HCT116 (cell line): Measurements from ENCODE around the gene SPEF2. TPM values are rescaled to one million over a fixed set of nuclear protein-coding genes. Genes with fewer than 3 reads are reported as not detected.

ENCODE experiments used
- ATAC-seq: fragments of 200-7000 bp; cut with Tn5 transposase; 2 replicates; pipeline ENCODE4 v1.9.1; 2020; ENCODE audit warnings: mild to moderate bottlenecking, moderate library complexity
- BruUV-seq: library from RNA; stranded (reverse); fragments of 400-500 nt; replicated peaks from 2 replicates; lab custom pipeline; 2021; lab: Mats Ljungman, UMichigan
- CTCF ChIA-PET: fragments of 300-600 bp; sonication (Branson Sonifier 250); formaldehyde crosslinking; loops from one replicate; lab custom pipeline; 2021; ENCODE audit warnings: antibody characterized with exemption; lab: Charles Lee
- POLR2A ChIA-PET: fragments of 300-600, 350-600 bp; sonication (Branson Sonifier 250); formaldehyde crosslinking; loops from one replicate; lab custom pipeline; 2021; ENCODE audit warnings: antibody characterized with exemption; lab: Charles Lee
- RAD21 ChIA-PET, 2 experiments: fragments of 300-600 bp; sonication (Branson Sonifier 250); formaldehyde crosslinking; loops; one replicate each; lab custom pipeline; 2023; ENCODE audit warnings: low total read pairs in 2 of 2; ENCODE audit not compliant: uncharacterized antibody in 2 of 2, unreplicated experiment in 2 of 2, low non-redundant PET in 1 of 2; lab: Charles Lee
- DNase-seq: peaks from one replicate; pipeline ENCODE4 v3.0.0-alpha.2; 2010; ENCODE audit warnings: low read depth, low spot score
- H2AFZ ChIP-seq: fragments of 200-600 bp; shearing (Covaris generic), sonication (generic); 2 replicates; pipeline ENCODE4 v1.6.1; 2017; ENCODE audit warnings: low read depth, mixed run types, mixed read lengths, antibody characterized with exemption, low read length; ENCODE audit not compliant: poor library complexity, severe bottlenecking
- H3K27ac ChIP-seq: 2 replicates; pipeline ENCODE4 v1.5.1; 2012; ENCODE audit warnings: low read depth, low read length
- H3K27me3 ChIP-seq: fragments of 200-600 bp; sonication (generic); 2 replicates; pipeline ENCODE4 v1.6.1; 2016; ENCODE audit warnings: mixed run types, low read length, mixed read lengths; ENCODE audit not compliant: insufficient read depth
- H3K36me3 ChIP-seq, 2 experiments: fragments of 200-500 bp in 1 of 2; fragments of 200-600 bp in 1 of 2; sonication (Bioruptor generic) in 1 of 2; sonication (generic) in 1 of 2; 2 replicates each; pipeline versions ENCODE4 v1.5.1 to v1.6.1; 2014 to 2016; ENCODE audit warnings: low read length in 2 of 2, inconsistent platforms in 1 of 2, mixed read lengths in 1 of 2, mixed run types in 1 of 2; ENCODE audit not compliant: insufficient read depth in 2 of 2, control insufficient read depth in 1 of 2
- H3K4me1 ChIP-seq, 2 experiments: fragments of 200-600 bp in 1 of 2; sonication (generic) in 1 of 2; 2 replicates each; pipeline versions ENCODE4 v1.5.1 to v1.6.1; 2012 to 2017; ENCODE audit warnings: low read length in 2 of 2, inconsistent platforms in 1 of 2, mild to moderate bottlenecking in 1 of 2, mixed read lengths in 1 of 2, mixed run types in 1 of 2, moderate library complexity in 1 of 2; ENCODE audit not compliant: insufficient read depth in 2 of 2, control insufficient read depth in 1 of 2
- H3K4me2 ChIP-seq: fragments of 200-600 bp; sonication (generic); 2 replicates; pipeline ENCODE4 v1.6.1; 2017; ENCODE audit warnings: mixed run types, low read length, mixed read lengths
- H3K4me3 ChIP-seq, 2 experiments: fragments of 200-600 bp in 1 of 2; sonication (generic) in 1 of 2; replicated peaks in 1 of 2; 2 replicates each; pipeline ENCODE4 v1.5.1; 2011 to 2016; ENCODE audit warnings: low read length in 2 of 2, control low read depth in 1 of 2, low read depth in 1 of 2, mild to moderate bottlenecking in 1 of 2, mixed read lengths in 1 of 2, mixed run types in 1 of 2
- H3K79me2 ChIP-seq: fragments of 200-600 bp; sonication (generic); 2 replicates; pipeline ENCODE4 v1.6.1; 2017; ENCODE audit warnings: mild to moderate bottlenecking, mixed run types, low read length, moderate library complexity, mixed read lengths; ENCODE audit not compliant: insufficient read depth
- H3K9ac ChIP-seq: fragments of 200-600 bp; sonication (generic); 2 replicates; pipeline ENCODE4 v1.6.1; 2016; ENCODE audit warnings: low read length, mixed read lengths
- H3K9me2 ChIP-seq: fragments of 200-600 bp; sonication (generic), shearing (Covaris generic); 2 replicates; pipeline ENCODE4 v1.6.1; 2017; ENCODE audit warnings: mixed run types, mild to moderate bottlenecking, moderate library complexity; ENCODE audit not compliant: insufficient read depth
- H3K9me3 ChIP-seq, 2 experiments: fragments of 200-500 bp in 1 of 2; fragments of 200-600 bp in 1 of 2; sonication (Bioruptor generic) in 1 of 2; sonication (generic) in 1 of 2; 2 replicates each; pipeline ENCODE4 v1.6.1; 2014 to 2017; ENCODE audit warnings: low read length in 2 of 2, mixed read lengths in 2 of 2, inconsistent platforms in 1 of 2, low read depth in 1 of 2, mild to moderate bottlenecking in 1 of 2, mixed run types in 1 of 2, moderate library complexity in 1 of 2; ENCODE audit not compliant: control insufficient read depth in 1 of 2, insufficient read depth in 1 of 2
- H4K20me1 ChIP-seq: fragments of 200-600 bp; sonication (generic), shearing (Covaris generic); 2 replicates; pipeline ENCODE4 v1.6.1; 2017; ENCODE audit warnings: mixed run types, mild to moderate bottlenecking, moderate library complexity; ENCODE audit not compliant: insufficient read depth
- CBX3 ChIP-seq: IDR thresholded peaks from 2 replicates; pipeline ENCODE4 v1.6.1; 2012; ENCODE audit warnings: low read depth
- EGR1 ChIP-seq: IDR thresholded peaks from 2 replicates; pipeline ENCODE4 v1.6.1; 2012; ENCODE audit warnings: low read depth
- ELF1 ChIP-seq: IDR thresholded peaks from 2 replicates; pipeline ENCODE4 v1.6.1; 2012; ENCODE audit warnings: low read depth, borderline replicate concordance
- JUND ChIP-seq: IDR thresholded peaks from 2 replicates; pipeline ENCODE4 v1.6.1; 2012
- MAX ChIP-seq: IDR thresholded peaks from 2 replicates; pipeline ENCODE4 v1.6.1; 2012
- POLR2A ChIP-seq: IDR thresholded peaks from 2 replicates; pipeline ENCODE4 v1.7.0; 2011; ENCODE audit warnings: borderline replicate concordance; ENCODE audit not compliant: insufficient read depth, insufficient read length; ENCODE audit errors: extremely low read depth
- RAD21 ChIP-seq: IDR thresholded peaks from 2 replicates; pipeline ENCODE4 v1.6.1; 2012; ENCODE audit warnings: low read depth, mild to moderate bottlenecking
- REST ChIP-seq: IDR thresholded peaks from 2 replicates; pipeline ENCODE4 v1.6.1; 2012; ENCODE audit warnings: low read depth
- SIN3A ChIP-seq: IDR thresholded peaks from 2 replicates; pipeline ENCODE4 v1.6.1; 2012; ENCODE audit warnings: low read depth
- SP1 ChIP-seq: IDR thresholded peaks from 2 replicates; pipeline ENCODE4 v1.6.1; 2012; ENCODE audit warnings: low read depth
- SRF ChIP-seq: IDR thresholded peaks from 2 replicates; pipeline ENCODE4 v1.6.1; 2012; ENCODE audit warnings: low read depth
- TCF7L2 ChIP-seq: IDR thresholded peaks from 2 replicates; pipeline ENCODE4 v1.7.0; 2011; ENCODE audit warnings: borderline replicate concordance, inconsistent platforms; ENCODE audit not compliant: insufficient read depth, insufficient read length; ENCODE audit errors: extremely low read depth
- ZBTB33 ChIP-seq: IDR thresholded peaks from 2 replicates; pipeline ENCODE4 v1.6.1; 2011; ENCODE audit warnings: mild to moderate bottlenecking, low read length, moderate library complexity; ENCODE audit not compliant: insufficient replicate concordance; ENCODE audit errors: extremely low read depth
- ZFX ChIP-seq: fragments of 450-650 bp; IDR thresholded peaks from 2 replicates; pipeline ENCODE4 v1.6.1; 2017
- intact Hi-C: fragments of 100-400 bp; cut with micrococcal nuclease; formaldehyde crosslinking; loops from 2 replicates; pipeline ENCODE4 v1.10.0; 2022
- total RNA-seq: library from RNA; stranded (reverse); gene quantifications from one replicate; pipeline ENCODE4 v1.2.1, GENCODE V29; 2021; ENCODE audit not compliant: unreplicated experiment

Gene SPEF2
- total RNA-seq, 1 experiment from 2014 or later: 4.6 TPM

- no peak for TF ChIP-seq SP1
- no peak for TF ChIP-seq ELF1
- TF ChIP-seq RAD21: no peak
- TF ChIP-seq POLR2A: no peak
Measured at GRCh38 chr5:35640623-35641022, 23.0 kb downstream of the SPEF2 start (continued).

- POLR2A ChIA-PET: no interaction called here
- CTCF ChIA-PET: no interaction called here
- no TSS peak for BruUV-seq
- H2AFZ ChIP-seq: no peak overlapping the region
- no peaks in the 10 kb centered on the region for H3K79me2 ChIP-seq
- no peaks in the 10 kb centered on the region for H3K9me3 ChIP-seq
- no peaks in the 10 kb centered on the region for H3K36me3 ChIP-seq
- TF ChIP-seq MAX (no peak), POLR2A (no peak), EGR1 (no peak), ZFX (no peak), CBX3 (no peak), RAD21 (no peak)
- intact Hi-C loops: no loop called here
- RAD21 ChIA-PET: no interaction called here
- H3K9ac ChIP-seq: no peak overlapping the region
- ATAC-seq: no peak
- H3K4me2 ChIP-seq: no peak overlapping the region
- no peaks in the 10 kb centered on the region; the same call in 1 of the 2 replicates for H4K20me1 ChIP-seq
- H3K27ac ChIP-seq: no peak overlapping the region
- H3K9me2 ChIP-seq: no peaks in the 10 kb centered on the region
- H3K4me1 ChIP-seq: no peaks in the 10 kb centered on the region
- no peaks in the 10 kb centered on the region for H3K27me3 ChIP-seq
- no peak overlapping the region for H3K4me3 ChIP-seq
- no peak for DNase-seq
Measured at GRCh38 chr5:35644543-35644942, 26.9 kb downstream of the SPEF2 start.

- Histone ChIP-seq H4K20me1 (no peaks in the 10 kb centered on the region; the same call in 1 of the 2 replicates), H3K9me2 (no peaks in the 10 kb centered on the region), H2AFZ (no peak overlapping the region), H3K36me3 (no peaks in the 10 kb centered on the region), H3K79me2 (no peaks in the 10 kb centered on the region), H3K4me1 (no peaks in the 10 kb centered on the region), H3K27me3 (no peaks in the 10 kb centered on the region), H3K4me3 (no peak overlapping the region), H3K9me3 (no peaks in the 10 kb centered on the region), H3K4me2 (no peak overlapping the region), H3K9ac (no peak overlapping the region), H3K27ac (no peak overlapping the region)
- ChIA-PET RAD21 (no interaction called here), POLR2A (no interaction called here), CTCF (no interaction called here)
- BruUV-seq: no TSS peak
- ATAC-seq (no peak), DNase-seq (no peak)
- intact Hi-C loops: no loop called here
- TF ChIP-seq ELF1 (no peak), ZBTB33 (no peak), SIN3A (no peak), MAX (no peak), JUND (no peak), RAD21 (no peak), SRF (no peak), REST (no peak), TCF7L2 (no peak)
Measured at GRCh38 chr5:35647128-35647527, 29.5 kb downstream of the SPEF2 start.
